Neural cell (in vitro differentiated cells): Measurements from ENCODE around the gene TMEM119. TPM values are rescaled to one million over a fixed set of nuclear protein-coding genes. Genes with fewer than 3 reads are reported as not detected.

Source experiments
- H2AFZ ChIP-seq: fragments of 200-600, 300-800 bp; sonication (generic), shearing (Covaris generic); 2 replicates; pipeline ENCODE4 v1.6.0; 2014; ENCODE audit warnings: low read depth, mild to moderate bottlenecking, antibody characterized with exemption, low read length, moderate library complexity
- H3F3A ChIP-seq: fragments of 200-600 bp; shearing (Covaris generic); 2 replicates; pipeline ENCODE4 v1.6.1; 2016; ENCODE audit warnings: mild to moderate bottlenecking, moderate library complexity, mixed read lengths, antibody characterized with exemption, low read length; ENCODE audit not compliant: insufficient read depth, poor library complexity, severe bottlenecking
- H3K27ac ChIP-seq: fragments of 200-600, 300-800 bp; sonication (generic), shearing (Covaris generic); 2 replicates; pipeline ENCODE4 v1.5.1; 2014; ENCODE audit warnings: mild to moderate bottlenecking, low read length, moderate library complexity
- H3K27me3 ChIP-seq: fragments of 300-800, 200-600 bp; sonication (generic), shearing (Covaris generic); 2 replicates; pipeline ENCODE4 v1.6.0; 2014; ENCODE audit warnings: mild to moderate bottlenecking, low read depth, low read length, moderate library complexity; ENCODE audit not compliant: insufficient read depth
- H3K36me3 ChIP-seq: fragments of 300-800, 200-600 bp; sonication (generic), shearing (Covaris generic); 2 replicates; pipeline ENCODE4 v1.5.1; 2014; ENCODE audit warnings: mild to moderate bottlenecking, antibody characterized with exemption, low read length, moderate library complexity; ENCODE audit not compliant: insufficient read depth
- H3K4me2 ChIP-seq: fragments of 300-800, 200-600 bp; sonication (generic), shearing (Covaris generic); 2 replicates; pipeline ENCODE4 v1.6.0; 2014; ENCODE audit warnings: mild to moderate bottlenecking, low read length
- H3K4me3 ChIP-seq: fragments of 300-800, 200-600 bp; sonication (generic), shearing (Covaris generic); 2 replicates; pipeline ENCODE4 v1.5.1; 2014; ENCODE audit warnings: mild to moderate bottlenecking, low read length, moderate library complexity
- H3K79me2 ChIP-seq: fragments of 200-600 bp; shearing (Covaris generic); replicated peaks from 2 replicates; pipeline ENCODE4 v1.6.0; 2014; ENCODE audit warnings: mild to moderate bottlenecking, low read length, moderate library complexity; ENCODE audit not compliant: insufficient read depth
- H3K9ac ChIP-seq: fragments of 300-800, 200-600 bp; sonication (generic), shearing (Covaris generic); 2 replicates; pipeline ENCODE4 v1.6.1; 2016; ENCODE audit warnings: mild to moderate bottlenecking, low read length, mixed read lengths
- H3K9me2 ChIP-seq: fragments of 200-600 bp; shearing (Covaris generic); 2 replicates; pipeline ENCODE4 v1.6.1; 2016; ENCODE audit warnings: mild to moderate bottlenecking, low read length, mixed read lengths; ENCODE audit not compliant: insufficient read depth
- H3K9me3 ChIP-seq: fragments of 200-600, 300-800 bp; sonication (generic), shearing (Covaris generic); 2 replicates; pipeline ENCODE4 v1.6.1; 2016; ENCODE audit warnings: mild to moderate bottlenecking, mixed run types, low read length, moderate library complexity, mixed read lengths
- H4K20me1 ChIP-seq: fragments of 200-600 bp; shearing (Covaris generic); 2 replicates; pipeline ENCODE4 v1.6.1; 2016; ENCODE audit warnings: mild to moderate bottlenecking, mixed run types; ENCODE audit not compliant: insufficient read depth
- CTCF ChIP-seq: fragments of 450-650 bp; IDR thresholded peaks from 2 replicates; pipeline ENCODE4 v1.5.1; 2014; ENCODE audit warnings: antibody characterized with exemption, mild to moderate bottlenecking, moderate library complexity; ENCODE audit not compliant: poor library complexity, severe bottlenecking
- EP300 ChIP-seq: fragments of 450-650 bp; conservative IDR thresholded peaks from 2 replicates; pipeline ENCODE4 v1.6.1; 2014; ENCODE audit warnings: antibody characterized with exemption, mild to moderate bottlenecking, moderate library complexity; ENCODE audit not compliant: poor library complexity, severe bottlenecking
- EZH2 ChIP-seq: fragments of 200-600, 300-800 bp; shearing (Covaris generic), sonication (generic); IDR thresholded peaks from 2 replicates; pipeline ENCODE4 v1.6.1; 2014; ENCODE audit warnings: antibody characterized with exemption, low read length, borderline replicate concordance, mild to moderate bottlenecking; ENCODE audit not compliant: insufficient read depth, poor library complexity, severe bottlenecking
- MXI1 ChIP-seq: fragments of 450-650 bp; conservative IDR thresholded peaks from 2 replicates; pipeline ENCODE4 v1.6.1; 2014; ENCODE audit warnings: antibody characterized with exemption, mild to moderate bottlenecking; ENCODE audit not compliant: poor library complexity, severe bottlenecking
- POLR2AphosphoS5 ChIP-seq: IDR thresholded peaks from 2 replicates; pipeline ENCODE4 v1.6.1; 2012
- RAD21 ChIP-seq: fragments of 450-650 bp; conservative IDR thresholded peaks from 2 replicates; pipeline ENCODE4 v1.6.1; 2014; ENCODE audit warnings: antibody characterized with exemption, mild to moderate bottlenecking, moderate library complexity
- REST ChIP-seq: IDR thresholded peaks from 2 replicates; pipeline ENCODE4 v1.6.1; 2012; ENCODE audit warnings: borderline replicate concordance
- SMC3 ChIP-seq: fragments of 450-650 bp; conservative IDR thresholded peaks from 2 replicates; pipeline ENCODE4 v1.6.1; 2014; ENCODE audit warnings: antibody characterized with exemption, mild to moderate bottlenecking, moderate library complexity; ENCODE audit not compliant: poor library complexity
- TAF1 ChIP-seq: IDR thresholded peaks from 2 replicates; pipeline ENCODE4 v1.6.1; 2012; ENCODE audit warnings: low read depth
- polyA plus RNA-seq: library from polyadenylated mRNA; depleted of rRNA; stranded (reverse); fragments of >200 nt; gene quantifications from 2 replicates; pipeline ENCODE4 v1.2.3, GENCODE V29; 2014

The TMEM119 gene
- polyA plus RNA-seq, 1 donor from 2014 or later = not detected

GRCh38 chr12:108585864-108586263, 12.0 kb downstream of the TMEM119 start:
- no peaks in the 10 kb centered on the region for H4K20me1 ChIP-seq

GRCh38 chr12:108584456-108585065, 13.3 kb downstream of the TMEM119 start:
- Histone ChIP-seq H3K9ac (no peak overlapping the region), H3K27ac (no peak overlapping the region), H3K9me2 (no peaks in the 10 kb centered on the region), H3F3A (no peaks in the 10 kb centered on the region), H3K36me3 (no peaks in the 10 kb centered on the region), H2AFZ (no peak overlapping the region), H3K9me3 (no peaks in the 10 kb centered on the region), H4K20me1 (no peaks in the 10 kb centered on the region), H3K79me2 (no peaks in the 10 kb centered on the region), H3K4me2 (no peak overlapping the region), H3K4me3 (no peak overlapping the region), H3K27me3 (no peaks in the 10 kb centered on the region)
- TF ChIP-seq SMC3 (no peak), EP300 (no peak), TAF1 (no peak), REST (no peak), CTCF (no peak), POLR2AphosphoS5 (no peak), MXI1 (no peak), EZH2 (no peak), RAD21 (no peak)

More at GRCh38 chr12:108585864-108586263, 12.0 kb downstream of the TMEM119 start:
- TF ChIP-seq MXI1 (no peak), EP300 (no peak), TAF1 (no peak)
- H3K9me2 ChIP-seq = no peaks in the 10 kb centered on the region
- H2AFZ ChIP-seq = no peak overlapping the region
- no peak overlapping the region for H3K9ac ChIP-seq
- H3K79me2 ChIP-seq = no peaks in the 10 kb centered on the region
- H3K4me2 ChIP-seq = no peak overlapping the region
- no peaks in the 10 kb centered on the region for H3F3A ChIP-seq
- H3K36me3 ChIP-seq = no peaks in the 10 kb centered on the region
- H3K9me3 ChIP-seq = no peaks in the 10 kb centered on the region
- H3K4me3 ChIP-seq = no peak overlapping the region
- H3K27ac ChIP-seq = no peak overlapping the region
- no peaks in the 10 kb centered on the region for H3K27me3 ChIP-seq
